CMK (cell line): ENCODE measurements around the gene CLDN19.

ENCODE experiments used
- DNase-seq: peaks from one replicate; pipeline ENCODE4 v3.0.0-alpha.2; 2010; ENCODE audit warnings: low read depth

Gene CLDN19

GRCh38 chr1:42739753-42740700, at the start of gene CLDN19:
TSS of gene CLDN19 (minus strand) at chr1:42740236. CDS start at chr1:42740063, 173 bp downstream.
- DNase-seq: no peak

- no peak for DNase-seq
Observed at GRCh38 chr1:42788021-42788420, 48.0 kb upstream of the CLDN19 start.

GRCh38 chr1:42786097-42786496, 46.1 kb upstream of the CLDN19 start:
- DNase-seq: no peak

- no peak for DNase-seq
Observed at GRCh38 chr1:42784946-42785693, 45.1 kb upstream of the CLDN19 start, which contains the start of gene TMEM269. TSS of gene TMEM269 (plus strand) at chr1:42784991. CDS start at chr1:42789894, 4,903 bp downstream.

- no peak for DNase-seq
Observed at GRCh38 chr1:42784547-42784945, 44.5 kb upstream of the CLDN19 start.

- DNase-seq: no peak
Observed at GRCh38 chr1:42783092-42783491, 43.1 kb upstream of the CLDN19 start.

- DNase-seq: no peak
Observed at GRCh38 chr1:42780176-42780575, 40.1 kb upstream of the CLDN19 start.

GRCh38 chr1:42779725-42780124, 39.7 kb upstream of the CLDN19 start:
- no peak for DNase-seq

- DNase-seq: no peak
Observed at GRCh38 chr1:42777852-42778251, 37.8 kb upstream of the CLDN19 start.

- DNase-seq: no peak
Observed at GRCh38 chr1:42776502-42776901, 36.5 kb upstream of the CLDN19 start.

- DNase-seq: no peak
Observed at GRCh38 chr1:42774928-42775526, 35.0 kb upstream of the CLDN19 start.

- DNase-seq: no peak
Observed at GRCh38 chr1:42773420-42773819, 33.4 kb upstream of the CLDN19 start.

GRCh38 chr1:42769811-42770210, 29.8 kb upstream of the CLDN19 start:
- DNase-seq: no peak

GRCh38 chr1:42768172-42768571, 28.1 kb upstream of the CLDN19 start:
- no peak for DNase-seq

- no peak for DNase-seq
Observed at GRCh38 chr1:42767510-42768000, 27.5 kb upstream of the CLDN19 start.

- DNase-seq: peak; percentile 99
Observed at GRCh38 chr1:42766741-42767509, 26.9 kb upstream of the CLDN19 start, which contains the start of the genes C1orf50 and P3H1. TSS of gene C1orf50 (plus strand) at chr1:42767249. CDS start at chr1:42767312, 63 bp downstream. TSS of gene P3H1 (minus strand) at chr1:42767028. CDS start at chr1:42766971, 57 bp downstream.

GRCh38 chr1:42765832-42766740, 26.1 kb upstream of the CLDN19 start:
- no peak for DNase-seq

- no peak for DNase-seq
Observed at GRCh38 chr1:42765269-42765668, 25.2 kb upstream of the CLDN19 start.

- DNase-seq: no peak
Observed at GRCh38 chr1:42762269-42762668, 22.2 kb upstream of the CLDN19 start.

GRCh38 chr1:42761567-42761966, 21.5 kb upstream of the CLDN19 start:
- no peak for DNase-seq
